Pancreas (tissue), 10 donors: ENCODE data around the gene CFAP77. TPM values are rescaled to one million over a fixed set of nuclear protein-coding genes. Genes with fewer than 3 reads are reported as not detected.

Source experiments
- ATAC-seq, 4 donors: fragments of 200-7000 bp; cut with Tn5 transposase; one replicate each; pipeline versions ENCODE4 v1.8.0 to v1.9.1; 2020; ENCODE audit warnings: mild to moderate bottlenecking in 4 of 4, moderate library complexity in 4 of 4
- DNase-seq, 6 donors: peaks; one replicate each; pipeline ENCODE4 v3.0.0-alpha.2; 2020
- FAIRE-seq: peaks from 2 replicates; lab custom pipeline; 2012; peaks lifted over from hg19 to GRCh38; lab: Jason Lieb, UNC
- H3K27ac ChIP-seq, 4 donors: fragments of 200-600 bp; sonication (generic); 1 replicate in 3 of 4; 2 replicates in 1 of 4; pipeline versions ENCODE4 v1.5.0 to v1.8.0; 2020
- H3K27me3 ChIP-seq, 4 donors: fragments of 200-600 bp; one replicate each; pipeline ENCODE4 v1.8.0; 2021
- H3K36me3 ChIP-seq, 3 donors: fragments of 200-600 bp; sonication (generic) in 1 of 3; one replicate each; pipeline versions ENCODE4 v1.5.0 to v1.8.0; 2020 to 2021
- H3K4me1 ChIP-seq, 3 donors: fragments of 200-600 bp; one replicate each; pipeline ENCODE4 v1.8.0; 2021
- H3K4me3 ChIP-seq, 4 donors: fragments of 200-600 bp; sonication (generic) in 2 of 4; one replicate each; pipeline versions ENCODE4 v1.5.0 to v1.8.0; 2020 to 2021
- H3K9me3 ChIP-seq, 4 donors: fragments of 200-600 bp; one replicate each; pipeline ENCODE4 v1.8.0; 2021
- CTCF ChIP-seq, 4 donors: fragments of 200-600 bp; sonication (generic) in 3 of 4; IDR thresholded peaks; one replicate each; pipeline versions ENCODE4 v1.5.0 to v1.8.0; 2021; ENCODE audit warnings: antibody characterized with exemption in 4 of 4
- WGBS, 2 donors: extraction: QIAGEN DNeasy Blood & Tissue Kit; methylation state at CpG; one replicate each; pipeline ENCODE4 v1.1.7; 2013; 5-methylcytosine and 5-hydroxymethylcytosine counted together
- intact Hi-C, 3 donors: fragments of 100-400 bp; cut with DNase I; formaldehyde crosslinking; loops; one replicate each; pipeline versions ENCODE4 v1.11.1 to v1.14.2; 2022
- polyA plus RNA-seq, 2 donors: library from polyadenylated mRNA; stranded (reverse); fragments of 200-250 nt; gene quantifications; one replicate each; pipeline ENCODE4 v1.2.3, GENCODE V29; 2013
- total RNA-seq, 6 donors: library from RNA; stranded (reverse); fragmentation: NEBNext Ultra II Directional in 4 of 6; extraction: Animal tissue kit (Norgen Biotek cat#: 25700) in 4 of 6; gene quantifications; one replicate each; pipeline versions ENCODE4 v1.2.1 to v1.2.4, GENCODE V29; 2021 to 2023
- donor health status: healthy with polysubstance abuse.
- donor health status: DM: no; HTN: no; CAD: no; lungs with moderate emphysema.
- donor health status: DM: no; HTN: no; CAD: no.
- donor health status: control.
- donor health status: control.
- donor health status: Bipolar disorder and iron deficiency.
- donor health status: DM: yes; HTN: yes; CAD: no.
- donor health status: DM: no; HTN: no; CAD: no.
- donor health status: DM: no; HTN: no; CAD: no.
- donor health status: DM: yes; HTN: yes; CAD: no.

The CFAP77 gene
- total and polyA plus RNA-seq, 8 donors, result not detected

GRCh38 chr9:132591751-132592314 lies 181.8 kb downstream of the CFAP77 start:
- Histone ChIP-seq H3K4me1 (no peaks in the 10 kb centered on the region), H3K9me3 (no peaks in the 10 kb centered on the region), H3K4me3 (no peak overlapping the region), H3K27ac (no peak overlapping the region), H3K27me3 (peaks cover 0 to 29% (median 11%) of the 10 kb centered on the region in 4 donors), H3K36me3 (peaks cover 0 to 12% (median 0%) of the 10 kb centered on the region in 3 donors)
- intact Hi-C loops, result no loop called here
- DNase-seq (no peak), ATAC-seq (no peak), FAIRE-seq (no peak)
- 75 to 77% methylated on average over 9 of the region's 9 CpGs for WGBS, 2 donors
- no peak for TF ChIP-seq CTCF (IDR thresholded peaks at IDR 0.05)

GRCh38 chr9:132592451-132592850 lies 182.4 kb downstream of the CFAP77 start:
- Histone ChIP-seq H3K27ac (no peak overlapping the region), H3K36me3 (peaks cover 0 to 12% (median 0%) of the 10 kb centered on the region in 3 donors), H3K4me1 (no peaks in the 10 kb centered on the region), H3K4me3 (no peak overlapping the region), H3K27me3 (peaks cover 0 to 24% (median 6%) of the 10 kb centered on the region in 4 donors), H3K9me3 (no peaks in the 10 kb centered on the region)
- 85 to 88% methylated on average over 8 of the region's 8 CpGs for WGBS, 2 donors
- TF ChIP-seq CTCF (IDR thresholded peaks at IDR 0.05), result no peak
- DNase-seq (no peak), FAIRE-seq (no peak), ATAC-seq (no peak)
- intact Hi-C loops, result no loop called here

GRCh38 chr9:132594412-132594811 lies 184.4 kb downstream of the CFAP77 start:
- H3K27me3 ChIP-seq, result peaks cover 0 to 5% (median 2%) of the 10 kb centered on the region in 4 donors
- H3K27ac ChIP-seq, result no peak overlapping the region
- WGBS, 2 donors, result 92 to 95% methylated on average over 13 of the region's 13 CpGs
- peaks cover 0 to 12% (median 0%) of the 10 kb centered on the region in 3 donors for H3K36me3 ChIP-seq
- intact Hi-C loops, result no loop called here
- FAIRE-seq, result no peak
- DNase-seq, result no peak
- H3K9me3 ChIP-seq, result no peaks in the 10 kb centered on the region
- no peak for ATAC-seq
- no peak for TF ChIP-seq CTCF (IDR thresholded peaks at IDR 0.05)
- no peaks in the 10 kb centered on the region for H3K4me1 ChIP-seq
- no peak overlapping the region for H3K4me3 ChIP-seq

GRCh38 chr9:132595319-132595718 lies 185.3 kb downstream of the CFAP77 start:
- DNase-seq, result no peak
- intact Hi-C loops, result no loop called here

More at GRCh38 chr9:132595319-132595718, 185.3 kb downstream of the CFAP77 start:
- WGBS, 2 donors, result 89 to 91% methylated on average over 6 of the region's 6 CpGs
- Histone ChIP-seq H3K9me3 (no peaks in the 10 kb centered on the region), H3K4me3 (no peak overlapping the region), H3K27me3 (peaks cover 0 to 5% (median 0%) of the 10 kb centered on the region in 4 donors), H3K36me3 (peaks cover 0 to 20% (median 0%) of the 10 kb centered on the region in 3 donors), H3K27ac (no peak overlapping the region), H3K4me1 (no peaks in the 10 kb centered on the region)
- TF ChIP-seq CTCF (IDR thresholded peaks at IDR 0.05), result no peak
- ATAC-seq, result no peak
- no peak for FAIRE-seq
